ENCODE measurements around the gene CFHR4.
"Not testable (repeated sequence)": the region's sequence is repeated elsewhere in the genome, so short reads cannot be mapped to it uniquely, and the experiment has no call there.

CFHR4 gene

GRCh38 chr1:196933531-196934189 lies 45.8 kb downstream of the CFHR4 start:
- Histone ChIP-seq H3K36me3 (ENCODE audit: control insufficient read depth in 2 of 2, insufficient read depth in 2 of 2, low read length in 2 of 2) (no peaks in the 10 kb centered on the region), H3K4me1 (ENCODE audit: control insufficient read depth in 2 of 2, insufficient read depth in 2 of 2, low read length in 2 of 2) (no peaks in the 10 kb centered on the region), H3K27me3 (ENCODE audit: control insufficient read depth in 2 of 2, insufficient read depth in 2 of 2, low read length in 2 of 2) (no peaks in the 10 kb centered on the region), H3K9me3 (ENCODE audit: control insufficient read depth in 2 of 2, low read length in 2 of 2) (no peaks in the 10 kb centered on the region), H3K9ac (ENCODE audit: low read depth in 1 of 2, low read length in 2 of 2) (no peak overlapping the region), H3K27ac (ENCODE audit: low read depth in 2 of 2, low read length in 2 of 2) (no peak overlapping the region), H3K4me3 (ENCODE audit: low read length in 2 of 2) (no peak overlapping the region)

- H3K4me3 ChIP-seq (ENCODE audit: low read length in 2 of 2); H3K27ac ChIP-seq (ENCODE audit: low read depth in 2 of 2, low read length in 2 of 2); H3K27me3 ChIP-seq (ENCODE audit: control insufficient read depth in 2 of 2, insufficient read depth in 2 of 2, low read length in 2 of 2); H3K4me1 ChIP-seq (ENCODE audit: control insufficient read depth in 2 of 2, insufficient read depth in 2 of 2, low read length in 2 of 2); H3K36me3 ChIP-seq (ENCODE audit: control insufficient read depth in 2 of 2, insufficient read depth in 2 of 2, low read length in 2 of 2); H3K9ac ChIP-seq (ENCODE audit: low read depth in 1 of 2, low read length in 2 of 2); H3K9me3 ChIP-seq (ENCODE audit: control insufficient read depth in 2 of 2, low read length in 2 of 2): not testable (repeated sequence)
These were observed 53.6 kb downstream of the CFHR4 start for GRCh38 chr1:196941474-196941873.

- H3K9me3 ChIP-seq (ENCODE audit: control insufficient read depth in 2 of 2, low read length in 2 of 2); H3K27ac ChIP-seq (ENCODE audit: low read depth in 2 of 2, low read length in 2 of 2); H3K9ac ChIP-seq (ENCODE audit: low read depth in 1 of 2, low read length in 2 of 2); H3K27me3 ChIP-seq (ENCODE audit: control insufficient read depth in 2 of 2, insufficient read depth in 2 of 2, low read length in 2 of 2); H3K36me3 ChIP-seq (ENCODE audit: control insufficient read depth in 2 of 2, insufficient read depth in 2 of 2, low read length in 2 of 2); H3K4me3 ChIP-seq (ENCODE audit: low read length in 2 of 2); H3K4me1 ChIP-seq (ENCODE audit: control insufficient read depth in 2 of 2, insufficient read depth in 2 of 2, low read length in 2 of 2): not testable (repeated sequence)
These were observed 55.7 kb downstream of the CFHR4 start, which contains the start of gene CFHR2 for GRCh38 chr1:196943568-196943967. Gene CFHR2 (plus strand): TSS chr1:196943738. CDS start chr1:196943881, 143 bp downstream.

- Histone ChIP-seq H3K9me3 (ENCODE audit: control insufficient read depth in 2 of 2, low read length in 2 of 2) (no peaks in the 10 kb centered on the region), H3K27ac (ENCODE audit: low read depth in 2 of 2, low read length in 2 of 2) (no peak overlapping the region), H3K4me1 (ENCODE audit: control insufficient read depth in 2 of 2, insufficient read depth in 2 of 2, low read length in 2 of 2) (no peaks in the 10 kb centered on the region), H3K9ac (ENCODE audit: low read depth in 1 of 2, low read length in 2 of 2) (no peak overlapping the region), H3K4me3 (ENCODE audit: low read length in 2 of 2) (no peak overlapping the region), H3K27me3 (ENCODE audit: control insufficient read depth in 2 of 2, insufficient read depth in 2 of 2, low read length in 2 of 2) (no peaks in the 10 kb centered on the region), H3K36me3 (ENCODE audit: control insufficient read depth in 2 of 2, insufficient read depth in 2 of 2, low read length in 2 of 2) (no peaks in the 10 kb centered on the region)
These were observed 64.0 kb downstream of the CFHR4 start for GRCh38 chr1:196951711-196952394.

- no peaks in the 10 kb centered on the region for H3K9me3 ChIP-seq (ENCODE audit: control insufficient read depth in 2 of 2, low read length in 2 of 2)
- H3K27me3 ChIP-seq (ENCODE audit: control insufficient read depth in 2 of 2, insufficient read depth in 2 of 2, low read length in 2 of 2): no peaks in the 10 kb centered on the region
- H3K4me1 ChIP-seq (ENCODE audit: control insufficient read depth in 2 of 2, insufficient read depth in 2 of 2, low read length in 2 of 2): no peaks in the 10 kb centered on the region
- no peak overlapping the region for H3K4me3 ChIP-seq (ENCODE audit: low read length in 2 of 2)
- no peak overlapping the region for H3K9ac ChIP-seq (ENCODE audit: low read depth in 1 of 2, low read length in 2 of 2)
- H3K27ac ChIP-seq (ENCODE audit: low read depth in 2 of 2, low read length in 2 of 2): no peak overlapping the region
- no peaks in the 10 kb centered on the region for H3K36me3 ChIP-seq (ENCODE audit: control insufficient read depth in 2 of 2, insufficient read depth in 2 of 2, low read length in 2 of 2)
These were observed 66.9 kb downstream of the CFHR4 start for GRCh38 chr1:196954778-196955177.

GRCh38 chr1:196955926-196956325 lies 68.1 kb downstream of the CFHR4 start:
- Histone ChIP-seq H3K9me3 (ENCODE audit: control insufficient read depth in 2 of 2, low read length in 2 of 2) (no peaks in the 10 kb centered on the region), H3K4me3 (ENCODE audit: low read length in 2 of 2) (no peak overlapping the region), H3K4me1 (ENCODE audit: control insufficient read depth in 2 of 2, insufficient read depth in 2 of 2, low read length in 2 of 2) (no peaks in the 10 kb centered on the region), H3K36me3 (ENCODE audit: control insufficient read depth in 2 of 2, insufficient read depth in 2 of 2, low read length in 2 of 2) (no peaks in the 10 kb centered on the region), H3K9ac (ENCODE audit: low read depth in 1 of 2, low read length in 2 of 2) (no peak overlapping the region), H3K27me3 (ENCODE audit: control insufficient read depth in 2 of 2, insufficient read depth in 2 of 2, low read length in 2 of 2) (no peaks in the 10 kb centered on the region), H3K27ac (ENCODE audit: low read depth in 2 of 2, low read length in 2 of 2) (no peak overlapping the region)

- no peak overlapping the region for H3K4me3 ChIP-seq (ENCODE audit: low read length in 2 of 2)
- H3K9me3 ChIP-seq (ENCODE audit: control insufficient read depth in 2 of 2, low read length in 2 of 2): no peaks in the 10 kb centered on the region
- H3K27ac ChIP-seq (ENCODE audit: low read depth in 2 of 2, low read length in 2 of 2): no peak overlapping the region
- H3K9ac ChIP-seq (ENCODE audit: low read depth in 1 of 2, low read length in 2 of 2): no peak overlapping the region
- H3K27me3 ChIP-seq (ENCODE audit: control insufficient read depth in 2 of 2, insufficient read depth in 2 of 2, low read length in 2 of 2): no peaks in the 10 kb centered on the region
- H3K4me1 ChIP-seq (ENCODE audit: control insufficient read depth in 2 of 2, insufficient read depth in 2 of 2, low read length in 2 of 2): no peaks in the 10 kb centered on the region
- H3K36me3 ChIP-seq (ENCODE audit: control insufficient read depth in 2 of 2, insufficient read depth in 2 of 2, low read length in 2 of 2): no peaks in the 10 kb centered on the region
These were observed 73.0 kb downstream of the CFHR4 start for GRCh38 chr1:196960854-196961253.

Data from mucosa of rectum (tissue), 2 donors.